Suprapubic skin (tissue), 4 donors: Measurements from ENCODE around the gene NRBP1.
A peak's percentile ranks its signal among the peaks of the same experiment; 100 is the strongest.

Source experiments
- POLR2A ChIP-seq, 2 donors: fragments of 450-650 bp; IDR thresholded peaks; one replicate each; pipeline ENCODE4 v1.6.1; 2017; ENCODE audit warnings: antibody characterized with exemption in 2 of 2, mild to moderate bottlenecking in 2 of 2, moderate library complexity in 2 of 2
- POLR2AphosphoS5 ChIP-seq, 3 donors: sonication (generic); formaldehyde crosslinking; IDR thresholded peaks; one replicate each; pipeline ENCODE4 v1.6.1; 2017; ENCODE audit warnings: antibody characterized with exemption in 3 of 3
- TF ChIP-seq, protein P1 (sequence below), 2 donors: fragments of 200-600 bp in 1 of 2; fragments of 450-650 bp in 1 of 2; sonication (generic) in 1 of 2; IDR thresholded peaks; one replicate each; pipeline ENCODE4 v1.5.1; 2016 to 2019; ENCODE audit warnings: antibody characterized with exemption in 2 of 2, mild to moderate bottlenecking in 1 of 2, moderate library complexity in 1 of 2

DNA sequence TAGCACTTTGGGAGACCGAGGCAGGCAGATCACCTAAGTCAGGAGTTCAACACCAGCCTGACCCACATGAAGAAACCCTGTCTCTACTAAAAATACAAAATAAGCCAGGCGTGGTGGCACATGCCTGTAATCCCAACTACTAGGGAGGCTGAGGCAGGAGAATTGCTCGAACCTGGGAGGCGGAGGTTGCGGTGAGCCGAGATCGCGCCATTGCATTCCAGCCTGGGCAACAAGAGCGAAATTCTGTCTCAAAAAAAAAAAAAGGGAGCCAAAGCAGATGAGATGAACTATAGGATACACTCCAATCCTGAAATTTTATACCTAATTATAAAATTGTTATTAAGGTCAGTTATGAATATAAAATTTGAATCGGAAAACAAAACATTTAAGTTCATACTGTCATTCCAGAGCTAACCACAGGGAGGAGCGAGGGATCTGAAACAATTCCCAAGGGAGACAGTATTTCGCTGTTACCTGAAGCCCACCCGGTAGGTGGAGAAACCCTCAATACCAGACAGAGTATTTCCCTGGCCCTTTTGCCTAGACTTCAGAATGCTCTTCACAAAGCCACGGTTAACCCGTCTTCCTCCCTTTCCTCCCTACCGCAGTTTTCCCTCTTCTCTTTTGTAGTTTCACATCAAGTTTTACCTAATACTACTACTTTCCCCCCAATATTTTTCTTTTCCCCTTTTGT is 20.5 kb upstream of the NRBP1 start:
- TF ChIP-seq, protein P1, sequence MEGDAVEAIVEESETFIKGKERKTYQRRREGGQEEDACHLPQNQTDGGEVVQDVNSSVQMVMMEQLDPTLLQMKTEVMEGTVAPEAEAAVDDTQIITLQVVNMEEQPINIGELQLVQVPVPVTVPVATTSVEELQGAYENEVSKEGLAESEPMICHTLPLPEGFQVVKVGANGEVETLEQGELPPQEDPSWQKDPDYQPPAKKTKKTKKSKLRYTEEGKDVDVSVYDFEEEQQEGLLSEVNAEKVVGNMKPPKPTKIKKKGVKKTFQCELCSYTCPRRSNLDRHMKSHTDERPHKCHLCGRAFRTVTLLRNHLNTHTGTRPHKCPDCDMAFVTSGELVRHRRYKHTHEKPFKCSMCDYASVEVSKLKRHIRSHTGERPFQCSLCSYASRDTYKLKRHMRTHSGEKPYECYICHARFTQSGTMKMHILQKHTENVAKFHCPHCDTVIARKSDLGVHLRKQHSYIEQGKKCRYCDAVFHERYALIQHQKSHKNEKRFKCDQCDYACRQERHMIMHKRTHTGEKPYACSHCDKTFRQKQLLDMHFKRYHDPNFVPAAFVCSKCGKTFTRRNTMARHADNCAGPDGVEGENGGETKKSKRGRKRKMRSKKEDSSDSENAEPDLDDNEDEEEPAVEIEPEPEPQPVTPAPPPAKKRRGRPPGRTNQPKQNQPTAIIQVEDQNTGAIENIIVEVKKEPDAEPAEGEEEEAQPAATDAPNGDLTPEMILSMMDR (IDR thresholded peaks at IDR 0.05): peak; percentile 35 to 48
- TF ChIP-seq POLR2A (IDR thresholded peaks at IDR 0.05): no peak
- TF ChIP-seq POLR2AphosphoS5 (IDR thresholded peaks at IDR 0.05): no peak
